Choroid plexus epithelial cell (primary cell): ENCODE measurements around the gene CTDSP1.

Experiments
- DNase-seq: peaks from one replicate; pipeline ENCODE4 v3.0.0-alpha.2; 2010; ENCODE audit warnings: low read depth
- H3K4me3 ChIP-seq: 2 replicates; pipeline ENCODE4 v1.5.1; 2011; ENCODE audit warnings: low read depth, mild to moderate bottlenecking, control low read depth, low read length, moderate library complexity
- TF ChIP-seq, protein P1 (sequence below): conservative IDR thresholded peaks from 2 replicates; pipeline ENCODE4 v1.5.1; 2011; ENCODE audit warnings: low read depth, mild to moderate bottlenecking, control low read depth, inconsistent platforms, low read length, moderate library complexity

The CTDSP1 gene, protein sequence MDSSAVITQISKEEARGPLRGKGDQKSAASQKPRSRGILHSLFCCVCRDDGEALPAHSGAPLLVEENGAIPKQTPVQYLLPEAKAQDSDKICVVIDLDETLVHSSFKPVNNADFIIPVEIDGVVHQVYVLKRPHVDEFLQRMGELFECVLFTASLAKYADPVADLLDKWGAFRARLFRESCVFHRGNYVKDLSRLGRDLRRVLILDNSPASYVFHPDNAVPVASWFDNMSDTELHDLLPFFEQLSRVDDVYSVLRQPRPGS

DNA sequence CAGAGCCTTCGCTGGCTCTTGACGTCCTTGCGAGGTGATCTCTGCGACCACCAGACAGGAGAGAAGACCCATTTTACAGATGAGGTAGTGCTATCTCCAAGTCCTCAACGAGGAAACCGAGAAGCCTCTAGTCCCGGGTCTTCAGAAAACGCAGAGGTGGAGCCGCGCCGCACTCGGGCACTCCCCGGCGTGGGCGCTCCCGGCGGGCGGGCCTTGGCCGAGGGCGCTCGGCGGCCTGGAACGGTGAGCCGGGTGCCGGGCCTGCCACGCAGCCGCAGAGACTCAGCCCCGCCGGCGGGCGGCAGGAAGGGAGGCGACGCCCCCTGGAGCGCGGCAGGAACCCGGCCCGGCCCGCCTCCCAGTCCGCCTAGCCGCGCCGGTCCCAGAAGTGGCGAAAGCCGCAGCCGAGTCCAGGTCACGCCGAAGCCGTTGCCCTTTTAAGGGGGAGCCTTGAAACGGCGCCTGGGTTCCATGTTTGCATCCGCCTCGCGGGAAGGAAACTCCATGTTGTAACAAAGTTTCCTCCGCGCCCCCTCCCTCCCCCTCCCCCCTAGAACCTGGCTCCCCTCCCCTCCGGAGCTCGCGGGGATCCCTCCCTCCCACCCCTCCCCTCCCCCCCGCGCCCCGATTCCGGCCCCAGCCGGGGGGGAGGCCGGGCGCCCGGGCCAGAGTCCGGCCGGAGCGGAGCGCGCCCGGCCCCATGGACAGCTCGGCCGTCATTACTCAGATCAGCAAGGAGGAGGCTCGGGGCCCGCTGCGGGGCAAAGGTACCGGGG is at the start of gene CTDSP1:
TSS of gene CTDSP1 (plus strand) at position 478 of the 776 bp plus-strand sequence. CDS start at position 701, 223 bp downstream.
- peak; percentile 98 for DNase-seq

DNA sequence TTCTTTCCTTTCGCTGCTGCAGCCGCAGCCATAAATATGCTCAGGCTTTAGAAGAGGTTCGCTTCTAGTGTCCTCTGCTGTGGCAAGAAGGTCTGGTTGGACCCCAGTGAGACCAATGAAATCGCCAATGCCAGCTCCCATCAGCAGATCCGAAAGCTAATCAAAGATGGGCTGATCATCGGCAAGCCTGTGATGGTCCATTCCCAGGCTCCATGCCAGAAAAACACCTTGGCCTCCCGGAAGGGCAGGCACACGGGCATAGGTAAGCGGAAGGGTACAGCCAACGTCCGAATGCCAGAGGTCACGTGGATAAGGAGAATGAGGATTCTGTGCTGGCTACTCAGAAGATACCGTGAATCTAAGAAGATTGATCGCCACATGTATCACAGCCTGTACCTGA is 45.6 kb upstream of the CTDSP1 start:
- TF ChIP-seq, protein P1, sequence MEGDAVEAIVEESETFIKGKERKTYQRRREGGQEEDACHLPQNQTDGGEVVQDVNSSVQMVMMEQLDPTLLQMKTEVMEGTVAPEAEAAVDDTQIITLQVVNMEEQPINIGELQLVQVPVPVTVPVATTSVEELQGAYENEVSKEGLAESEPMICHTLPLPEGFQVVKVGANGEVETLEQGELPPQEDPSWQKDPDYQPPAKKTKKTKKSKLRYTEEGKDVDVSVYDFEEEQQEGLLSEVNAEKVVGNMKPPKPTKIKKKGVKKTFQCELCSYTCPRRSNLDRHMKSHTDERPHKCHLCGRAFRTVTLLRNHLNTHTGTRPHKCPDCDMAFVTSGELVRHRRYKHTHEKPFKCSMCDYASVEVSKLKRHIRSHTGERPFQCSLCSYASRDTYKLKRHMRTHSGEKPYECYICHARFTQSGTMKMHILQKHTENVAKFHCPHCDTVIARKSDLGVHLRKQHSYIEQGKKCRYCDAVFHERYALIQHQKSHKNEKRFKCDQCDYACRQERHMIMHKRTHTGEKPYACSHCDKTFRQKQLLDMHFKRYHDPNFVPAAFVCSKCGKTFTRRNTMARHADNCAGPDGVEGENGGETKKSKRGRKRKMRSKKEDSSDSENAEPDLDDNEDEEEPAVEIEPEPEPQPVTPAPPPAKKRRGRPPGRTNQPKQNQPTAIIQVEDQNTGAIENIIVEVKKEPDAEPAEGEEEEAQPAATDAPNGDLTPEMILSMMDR = no peak

More for the DNA sequence above, at the start of gene CTDSP1:
- H3K4me3 ChIP-seq = peak within 1 kb of the TSS; percentile 82
- TF ChIP-seq, protein P1 = no peak

DNA sequence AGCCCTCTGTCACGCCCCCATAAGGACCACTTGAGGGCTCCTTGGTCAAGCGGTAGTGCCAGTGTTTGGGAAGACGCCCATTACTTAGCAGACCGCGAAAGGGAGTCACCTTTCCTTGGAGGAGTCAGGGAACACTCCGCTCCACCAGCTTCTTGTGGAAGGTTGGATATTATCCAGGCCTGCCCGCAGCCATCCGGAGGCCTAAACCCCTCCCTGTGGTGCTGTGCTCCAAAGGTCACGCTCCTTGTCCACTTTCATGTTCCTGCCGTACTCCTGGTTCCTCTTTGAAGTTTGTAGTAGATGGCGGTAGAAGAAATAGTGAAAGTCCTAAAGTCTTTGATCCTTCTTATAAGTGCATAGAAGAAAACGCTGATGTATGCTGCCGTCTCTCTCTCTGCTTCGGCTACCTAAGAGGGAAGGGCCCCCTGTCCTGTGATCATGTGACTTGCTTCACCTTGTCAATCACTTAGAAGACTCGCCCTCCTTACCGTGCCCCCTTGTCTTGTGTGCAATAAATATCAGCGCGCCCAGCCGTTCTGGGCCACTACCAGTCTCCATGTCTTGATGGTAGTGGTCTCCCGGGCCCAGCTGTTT is 44.7 kb upstream of the CTDSP1 start:
- no peak overlapping the region for H3K4me3 ChIP-seq
- no peak for DNase-seq
- TF ChIP-seq, protein P1 = no peak

More for the DNA sequence above, 45.6 kb upstream of the CTDSP1 start:
- DNase-seq = no peak
- no peak overlapping the region for H3K4me3 ChIP-seq

DNA sequence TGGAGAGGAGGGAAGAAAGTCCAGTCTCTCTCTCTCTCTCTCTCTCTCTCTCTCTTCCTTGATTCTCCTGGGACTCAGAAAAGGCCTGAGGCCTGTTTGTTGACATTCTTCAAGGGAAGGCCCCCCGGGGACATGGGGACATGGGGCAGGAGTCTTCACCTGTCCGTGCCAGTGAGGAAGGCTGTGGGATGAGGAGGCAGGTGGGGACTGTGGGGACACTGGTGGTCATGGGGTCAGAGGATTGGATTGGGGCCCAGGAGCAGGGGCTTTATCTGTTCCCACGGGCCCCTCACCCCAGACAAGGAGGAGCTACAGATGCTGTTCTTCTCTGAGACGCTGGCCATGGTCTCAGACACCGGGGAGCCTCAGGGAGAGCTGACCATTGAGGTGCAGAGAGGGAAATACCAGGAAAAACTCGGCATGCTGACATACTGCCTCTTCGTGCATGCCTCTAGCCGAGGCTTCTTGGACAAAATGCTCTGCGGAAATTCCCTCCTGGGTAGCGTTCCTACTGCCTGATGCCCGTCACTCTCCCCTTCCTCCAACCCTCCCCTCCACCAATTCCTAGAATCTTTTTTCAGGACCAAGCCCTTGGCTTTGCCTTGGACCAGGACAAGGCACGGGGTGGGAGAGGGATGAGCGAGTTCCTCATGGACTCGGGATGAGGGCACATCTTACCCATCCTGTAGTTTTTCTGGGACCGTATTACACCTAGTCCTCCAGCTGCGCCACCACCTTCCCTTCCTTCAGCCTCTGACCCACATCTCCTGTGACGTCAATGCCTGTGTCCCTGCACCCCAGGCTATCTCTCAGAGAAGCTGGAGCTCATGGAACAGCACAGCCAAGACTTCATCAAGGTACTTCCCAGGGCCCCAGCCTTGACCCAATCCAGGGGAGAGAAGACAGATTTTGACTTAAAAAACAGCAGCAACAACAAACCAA is 42.2 kb upstream of the CTDSP1 start:
- peak; percentile 45 for DNase-seq
- no peak overlapping the region for H3K4me3 ChIP-seq
- TF ChIP-seq, protein P1 = no peak

DNA sequence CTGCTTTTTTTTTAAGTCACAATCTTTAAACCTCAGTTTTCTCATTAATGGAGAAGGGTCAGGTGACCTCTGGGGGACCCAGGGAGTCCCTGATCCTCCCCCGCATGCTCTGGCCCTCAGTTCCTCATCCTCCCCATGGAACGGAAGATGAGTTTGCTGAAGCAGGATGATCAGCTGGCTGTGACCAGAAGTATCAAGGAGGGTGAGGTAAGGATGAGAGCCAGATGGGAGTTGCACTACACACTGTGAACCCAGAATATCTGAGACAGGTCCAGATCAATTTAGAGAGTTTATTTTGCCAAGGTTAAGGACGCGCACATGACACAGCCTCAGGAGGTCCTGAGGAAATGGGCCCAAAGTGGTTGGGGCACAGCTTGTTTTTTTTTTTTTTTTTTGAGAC is 39.2 kb upstream of the CTDSP1 start:
- no peak for DNase-seq
- TF ChIP-seq, protein P1 = no peak
- no peak overlapping the region for H3K4me3 ChIP-seq

DNA sequence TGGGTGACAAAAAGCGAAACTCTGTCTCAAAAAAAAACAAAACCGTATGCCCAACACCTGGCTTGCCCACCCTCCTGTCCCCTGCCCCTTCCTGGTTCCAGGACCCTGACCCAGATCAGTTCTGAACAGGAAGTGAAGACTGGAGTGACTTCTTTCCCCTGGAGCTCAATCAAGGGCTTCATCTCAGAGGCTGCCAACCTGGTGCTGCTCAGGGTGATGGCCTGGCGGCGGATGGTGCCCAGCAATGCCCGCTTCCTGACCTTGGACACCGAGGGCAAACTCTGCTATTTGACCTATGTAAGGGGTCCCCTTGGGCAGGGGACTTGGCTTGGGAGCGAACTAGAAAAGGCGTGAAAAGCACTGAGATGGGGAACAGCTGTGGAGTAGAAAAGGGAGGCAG is 37.1 kb upstream of the CTDSP1 start:
- no peak for DNase-seq
- H3K4me3 ChIP-seq = no peak overlapping the region
- TF ChIP-seq, protein P1 = no peak
